Hepatocyte (in vitro differentiated cells): Measurements from ENCODE around the gene ELMO2. TPM values are rescaled to one million over a fixed set of nuclear protein-coding genes. Genes with fewer than 3 reads are reported as not detected.

Experiments
- DNase-seq: peaks from one replicate; pipeline ENCODE4 v3.0.0-alpha.2; 2016; ENCODE audit warnings: low spot score
- H2AFZ ChIP-seq: fragments of 200-600 bp; sonication (generic); 2 replicates; pipeline ENCODE4 v1.6.0; 2016; ENCODE audit warnings: antibody characterized with exemption, mild to moderate bottlenecking
- H3K27ac ChIP-seq: fragments of 200-600 bp; sonication (generic); 2 replicates; pipeline ENCODE4 v1.5.1; 2016; ENCODE audit warnings: mild to moderate bottlenecking
- H3K27me3 ChIP-seq: fragments of 200-600 bp; sonication (generic); 2 replicates; pipeline ENCODE4 v1.6.1; 2016
- H3K36me3 ChIP-seq: fragments of 200-600 bp; sonication (generic); replicated peaks from 2 replicates; pipeline ENCODE4 v1.5.1; 2016; ENCODE audit warnings: low read depth; ENCODE audit not compliant: insufficient read depth
- H3K4me1 ChIP-seq: fragments of 200-600 bp; sonication (generic); 2 replicates; pipeline ENCODE4 v1.5.1; 2016; ENCODE audit warnings: mild to moderate bottlenecking, moderate library complexity; ENCODE audit not compliant: insufficient read depth
- H3K4me2 ChIP-seq: fragments of 200-600 bp; sonication (generic); 2 replicates; pipeline ENCODE4 v1.6.0; 2016
- H3K4me3 ChIP-seq: fragments of 200-600 bp; sonication (generic); 2 replicates; pipeline ENCODE4 v1.5.1; 2016; ENCODE audit warnings: mild to moderate bottlenecking
- H3K79me2 ChIP-seq: fragments of 200-600 bp; sonication (generic); 2 replicates; pipeline ENCODE4 v1.6.0; 2017; ENCODE audit warnings: mild to moderate bottlenecking
- H3K9me2 ChIP-seq: fragments of 200-600 bp; sonication (generic); replicated peaks from 2 replicates; pipeline ENCODE4 v1.6.0; 2017; ENCODE audit warnings: mild to moderate bottlenecking; ENCODE audit not compliant: insufficient read depth
- H3K9me3 ChIP-seq: fragments of 200-600 bp; sonication (generic); 2 replicates; pipeline ENCODE4 v1.5.1; 2016; ENCODE audit warnings: low read depth, mild to moderate bottlenecking
- H4K20me1 ChIP-seq: fragments of 200-600 bp; sonication (generic); 2 replicates; pipeline ENCODE4 v1.6.0; 2016; ENCODE audit warnings: mild to moderate bottlenecking; ENCODE audit not compliant: insufficient read depth, poor library complexity, severe bottlenecking
- CTCF ChIP-seq: fragments of 200-600 bp; sonication (generic); IDR thresholded peaks from 2 replicates; pipeline ENCODE4 v1.5.1; 2016; ENCODE audit warnings: antibody characterized with exemption, mild to moderate bottlenecking; ENCODE audit not compliant: poor library complexity
- EZH2 ChIP-seq: fragments of 200-600 bp; sonication (generic); IDR thresholded peaks from 2 replicates; pipeline ENCODE4 v1.6.1; 2016; ENCODE audit warnings: antibody characterized with exemption, mild to moderate bottlenecking, borderline replicate concordance
- EZH2phosphoT487 ChIP-seq: fragments of 200-600 bp; sonication (generic); IDR thresholded peaks from one replicate; pipeline ENCODE4 v1.6.1; 2018; ENCODE audit warnings: antibody characterized with exemption, mild to moderate bottlenecking, low read depth, moderate library complexity; ENCODE audit not compliant: unreplicated experiment, severe bottlenecking
- WGBS: methylation state at CpG from one replicate; pipeline ENCODE4 v1.1.6; 2016; ENCODE audit warnings: low lambda C conversion rate; ENCODE audit errors: missing lambda C conversion rate; 5-methylcytosine and 5-hydroxymethylcytosine counted together
- polyA plus RNA-seq: library from polyadenylated mRNA; unstranded; fragments of >200 nt; fragmentation: Nextera tagmentation; extraction: Ambion mirVana; gene quantifications from 2 replicates; pipeline ENCODE4 v1.2.1, GENCODE V29; 2016
- total RNA-seq: library from RNA; depleted of rRNA; stranded (reverse); fragments of >200 nt; gene quantifications from 2 replicates; pipeline ENCODE4 v1.2.3, GENCODE V29; 2014

The ELMO2 gene
- total and polyA plus RNA-seq, 2 experiments from 2014 or later = 35.0 to 42.3 TPM

GRCh38 chr20:46364670-46365486 is 41.5 kb downstream of the ELMO2 start:
- Histone ChIP-seq H3K79me2 (peaks cover 33% of the 10 kb centered on the region), H3K36me3 (no peaks in the 10 kb centered on the region), H3K27me3 (no peaks in the 10 kb centered on the region), H2AFZ (peak overlapping the region; percentile 68), H3K4me2 (peak overlapping the region; percentile 90), H3K27ac (peak overlapping the region; percentile 100), H3K9me3 (no peaks in the 10 kb centered on the region), H3K4me1 (peaks cover 19% of the 10 kb centered on the region), H3K9me2 (no peaks in the 10 kb centered on the region), H3K4me3 (peak overlapping the region; percentile 54), H4K20me1 (peaks cover 3% of the 10 kb centered on the region)
- TF ChIP-seq EZH2 (no peak), CTCF (no peak), EZH2phosphoT487 (no peak)
- WGBS = 69% methylated on average over 10 of the region's 10 CpGs
- no peak for DNase-seq

- Histone ChIP-seq H2AFZ (peak overlapping the region; percentile 86), H3K9me2 (no peaks in the 10 kb centered on the region), H3K79me2 (peaks cover 36% of the 10 kb centered on the region), H3K9me3 (no peaks in the 10 kb centered on the region), H3K4me2 (peak overlapping the region; percentile 90), H3K27me3 (no peaks in the 10 kb centered on the region), H3K36me3 (no peaks in the 10 kb centered on the region), H3K4me3 (peak overlapping the region; percentile 97), H3K27ac (peak overlapping the region; percentile 100), H4K20me1 (peaks cover 9% of the 10 kb centered on the region), H3K4me1 (peaks cover 19% of the 10 kb centered on the region)
- WGBS = under 1% methylated on average over 58 of the region's 64 CpGs
- TF ChIP-seq CTCF (no peak), EZH2phosphoT487 (no peak), EZH2 (no peak)
- DNase-seq = peak; percentile 94
Observed at GRCh38 chr20:46363874-46364669, 42.3 kb downstream of the ELMO2 start.

GRCh38 chr20:46362921-46363867 is 43.2 kb downstream of the ELMO2 start:
- H4K20me1 ChIP-seq = peaks cover 13% of the 10 kb centered on the region
- no peaks in the 10 kb centered on the region for H3K9me2 ChIP-seq
- H3K9me3 ChIP-seq = no peaks in the 10 kb centered on the region
- TF ChIP-seq EZH2 = no peak
- no peak for TF ChIP-seq CTCF
- no peak for TF ChIP-seq EZH2phosphoT487
- no peaks in the 10 kb centered on the region for H3K27me3 ChIP-seq
- no peak for DNase-seq
- peak overlapping the region; percentile 100 for H3K27ac ChIP-seq
- peaks cover 36% of the 10 kb centered on the region for H3K79me2 ChIP-seq
- H2AFZ ChIP-seq = no peak overlapping the region
- H3K4me1 ChIP-seq = peaks cover 19% of the 10 kb centered on the region
- peak overlapping the region; percentile 97 for H3K4me3 ChIP-seq
- 78% methylated on average over 14 of the region's 14 CpGs for WGBS
- H3K4me2 ChIP-seq = peak overlapping the region; percentile 90
- H3K36me3 ChIP-seq = no peaks in the 10 kb centered on the region
